ELR (cell line): Measurements from ENCODE around the gene ZDHHC20.

ENCODE experiments used
- DNase-seq: peaks from one replicate; pipeline ENCODE4 v3.0.0-alpha.2; 2015; ENCODE audit warnings: low read depth

Gene ZDHHC20

GRCh38 chr13:21458813-21459701, at the start of gene ZDHHC20:
ZDHHC20 (minus strand) TSS chr13:21459303; CDS start chr13:21459171, 132 bp downstream.
- peak; percentile 86 for DNase-seq

GRCh38 chr13:21504379-21504778, 45.3 kb upstream of the ZDHHC20 start:
- DNase-seq: no peak

GRCh38 chr13:21501686-21502085, 42.6 kb upstream of the ZDHHC20 start:
- DNase-seq: no peak

GRCh38 chr13:21486322-21486721, 27.2 kb upstream of the ZDHHC20 start:
- DNase-seq: no peak

- no peak for DNase-seq
Observed at GRCh38 chr13:21483748-21484147, 24.6 kb upstream of the ZDHHC20 start.

- no peak for DNase-seq
Observed at GRCh38 chr13:21481359-21481758, 22.3 kb upstream of the ZDHHC20 start.

- DNase-seq: peak; percentile 80
Observed at GRCh38 chr13:21478881-21479808, 20.0 kb upstream of the ZDHHC20 start.

- DNase-seq: peak; percentile 86
Observed at GRCh38 chr13:21476893-21477472, 17.9 kb upstream of the ZDHHC20 start.

GRCh38 chr13:21475115-21475514, 16.0 kb upstream of the ZDHHC20 start:
- no peak for DNase-seq

- no peak for DNase-seq
Observed at GRCh38 chr13:21470785-21471184, 11.7 kb upstream of the ZDHHC20 start.

- no peak for DNase-seq
Observed at GRCh38 chr13:21466527-21466926, 7.4 kb upstream of the ZDHHC20 start.

- DNase-seq: no peak
Observed at GRCh38 chr13:21465710-21466160, 6.6 kb upstream of the ZDHHC20 start.

- DNase-seq: no peak
Observed at GRCh38 chr13:21463424-21463823, 4.3 kb upstream of the ZDHHC20 start.

- DNase-seq: no peak
Observed at GRCh38 chr13:21461131-21461530, 2.0 kb upstream of the ZDHHC20 start.

- DNase-seq: peak; percentile 44
Observed at GRCh38 chr13:21458451-21458812, 671 bp downstream of the ZDHHC20 start.

GRCh38 chr13:21453387-21454081, 5.6 kb downstream of the ZDHHC20 start:
- DNase-seq: no peak

GRCh38 chr13:21450936-21451335, 8.2 kb downstream of the ZDHHC20 start:
- DNase-seq: no peak

- DNase-seq: no peak
Observed at GRCh38 chr13:21446656-21447055, 12.4 kb downstream of the ZDHHC20 start.

- DNase-seq: no peak
Observed at GRCh38 chr13:21445759-21446158, 13.3 kb downstream of the ZDHHC20 start.

- DNase-seq: no peak
Observed at GRCh38 chr13:21443171-21443570, 15.9 kb downstream of the ZDHHC20 start.

GRCh38 chr13:21436582-21436981, 22.5 kb downstream of the ZDHHC20 start:
- no peak for DNase-seq

GRCh38 chr13:21435687-21436151, 23.4 kb downstream of the ZDHHC20 start:
- DNase-seq: peak; percentile 91
